GM18870 (cell line): ENCODE measurements around the gene FGD4.

Experiments
- ATAC-seq: cut with Tn5 transposase; IDR thresholded peaks from one replicate; pipeline ENCODE4 v1.9.1; 2021; ENCODE audit warnings: moderate library complexity; ENCODE audit not compliant: unreplicated experiment

Gene FGD4

DNA sequence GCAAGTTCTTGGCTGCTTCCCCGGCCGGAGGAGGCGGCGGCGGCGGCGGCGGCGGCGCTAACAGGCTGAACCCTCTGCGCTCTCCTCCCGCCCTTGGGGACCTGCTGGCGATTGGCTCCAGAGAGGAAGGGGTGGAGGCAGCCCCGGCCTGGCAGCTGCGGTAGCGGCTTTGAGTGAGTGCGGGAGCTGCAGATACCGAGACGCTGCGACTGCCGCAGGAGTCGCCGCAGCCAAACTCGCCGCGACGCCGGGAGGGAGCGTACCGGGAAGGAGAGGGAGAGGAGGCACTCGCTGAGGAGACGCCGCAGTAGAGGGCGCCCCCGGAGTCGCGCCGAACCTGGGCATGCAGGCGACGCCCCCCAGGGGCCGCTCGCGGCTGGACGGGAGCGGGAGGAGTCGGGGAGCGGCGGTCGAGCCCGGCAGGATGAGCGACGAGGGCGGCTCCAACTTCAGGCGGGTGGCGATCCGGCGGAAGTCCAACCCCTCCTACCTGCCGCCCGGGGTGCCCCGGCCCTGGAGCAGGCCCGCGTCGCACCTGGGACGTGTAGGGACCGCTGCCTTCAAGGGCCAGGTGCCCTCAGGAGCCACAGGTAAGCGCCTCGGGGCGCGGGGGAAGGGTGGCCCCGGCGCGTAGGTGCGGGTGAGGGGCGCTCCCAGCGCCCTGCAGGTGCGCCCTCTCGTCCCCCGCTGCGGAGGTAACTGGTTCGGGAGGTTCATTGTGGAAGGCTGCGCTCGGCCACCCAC lies at the start of gene FGD4:
FGD4 (plus strand) TSS at position 189 of the 744 bp plus-strand sequence.
- peak; percentile 74 for ATAC-seq

DNA sequence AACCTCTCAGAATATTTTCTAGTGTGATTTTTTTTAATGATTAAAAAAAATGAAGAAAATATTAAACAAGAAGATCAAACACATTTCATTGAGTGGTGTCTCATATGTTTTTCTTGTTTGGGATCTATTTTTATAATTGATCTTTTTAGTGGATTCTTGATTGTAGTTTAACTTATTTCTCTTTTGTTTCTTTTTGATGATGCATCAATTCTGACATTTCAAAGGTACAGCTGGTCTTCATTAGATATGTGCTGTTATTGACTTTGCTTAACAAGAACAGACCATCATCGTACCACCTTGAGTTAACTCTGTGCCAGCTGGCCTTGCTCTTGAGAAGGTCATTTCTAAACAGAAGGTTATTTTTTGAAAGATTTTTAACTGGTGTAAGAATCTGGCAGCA lies 45.8 kb upstream of the FGD4 start:
- no peak for ATAC-seq

DNA sequence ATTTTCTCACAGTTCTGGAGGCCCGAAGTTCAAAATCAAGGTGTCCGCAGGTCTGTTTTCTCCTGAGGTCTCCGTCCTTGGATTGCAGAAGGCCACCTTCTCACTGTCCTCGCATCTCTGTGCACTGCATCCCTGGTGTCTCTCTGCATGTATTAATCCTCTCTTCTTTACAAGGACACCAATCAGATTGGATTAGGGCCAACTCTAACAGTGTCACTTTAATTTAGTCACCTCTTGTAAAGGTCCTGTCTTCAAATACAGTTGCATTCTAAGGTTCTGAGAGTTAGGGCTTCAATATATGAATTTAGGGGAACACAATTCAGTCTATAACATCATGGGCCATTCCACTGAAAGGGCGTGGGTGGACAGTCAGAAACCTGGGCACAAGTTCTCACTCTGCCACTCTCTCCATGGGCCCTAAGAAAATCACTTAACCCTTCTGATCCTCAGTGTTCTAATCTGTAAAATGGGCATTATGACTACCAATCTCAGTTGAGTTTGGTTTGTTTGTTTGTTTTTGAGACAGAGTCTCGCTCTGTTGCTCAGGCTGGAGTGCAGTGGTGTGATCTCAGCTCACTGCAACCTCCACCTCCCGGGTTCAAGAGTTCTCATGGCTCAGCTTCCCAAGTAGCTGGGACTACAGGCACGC lies 41.6 kb upstream of the FGD4 start:
- no peak for ATAC-seq

DNA sequence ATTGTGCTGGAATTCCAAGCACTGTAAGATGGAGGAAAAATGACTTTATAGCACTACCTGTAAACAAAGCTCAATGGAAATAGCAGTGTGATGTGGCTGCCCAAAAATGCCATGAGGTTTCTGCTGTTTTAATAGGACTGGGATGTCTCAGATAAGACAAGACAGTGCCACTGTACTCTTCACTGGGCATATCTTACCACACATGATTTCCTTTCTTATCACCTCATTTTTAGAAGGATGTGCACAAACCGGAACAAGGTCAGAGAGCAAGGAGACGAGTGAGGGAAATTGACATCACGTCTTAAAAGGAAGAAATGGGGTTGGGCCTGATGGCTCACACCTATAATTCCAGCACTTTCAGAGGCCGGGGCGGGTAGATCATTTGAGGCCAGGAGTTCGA lies 38.4 kb upstream of the FGD4 start:
- ATAC-seq = no peak

DNA sequence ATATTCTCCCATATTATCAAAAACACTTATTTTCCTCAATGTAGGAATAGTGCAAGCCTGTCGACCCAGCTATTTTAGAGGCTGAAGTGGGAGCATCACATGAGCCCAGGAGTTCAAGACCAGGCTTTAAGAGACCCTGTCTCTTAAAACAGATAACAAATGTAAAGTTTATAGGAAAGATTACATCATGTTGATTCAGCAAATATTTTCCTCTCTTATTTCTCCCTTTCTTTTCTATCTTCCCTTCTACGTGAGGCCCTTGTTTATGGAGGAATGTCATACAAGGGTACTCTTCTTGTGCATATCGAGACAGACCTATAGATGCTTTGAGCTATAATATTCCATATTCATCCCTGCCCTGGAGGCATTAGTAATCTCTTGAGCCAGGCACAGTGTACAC lies 36.5 kb upstream of the FGD4 start:
- ATAC-seq = no peak

DNA sequence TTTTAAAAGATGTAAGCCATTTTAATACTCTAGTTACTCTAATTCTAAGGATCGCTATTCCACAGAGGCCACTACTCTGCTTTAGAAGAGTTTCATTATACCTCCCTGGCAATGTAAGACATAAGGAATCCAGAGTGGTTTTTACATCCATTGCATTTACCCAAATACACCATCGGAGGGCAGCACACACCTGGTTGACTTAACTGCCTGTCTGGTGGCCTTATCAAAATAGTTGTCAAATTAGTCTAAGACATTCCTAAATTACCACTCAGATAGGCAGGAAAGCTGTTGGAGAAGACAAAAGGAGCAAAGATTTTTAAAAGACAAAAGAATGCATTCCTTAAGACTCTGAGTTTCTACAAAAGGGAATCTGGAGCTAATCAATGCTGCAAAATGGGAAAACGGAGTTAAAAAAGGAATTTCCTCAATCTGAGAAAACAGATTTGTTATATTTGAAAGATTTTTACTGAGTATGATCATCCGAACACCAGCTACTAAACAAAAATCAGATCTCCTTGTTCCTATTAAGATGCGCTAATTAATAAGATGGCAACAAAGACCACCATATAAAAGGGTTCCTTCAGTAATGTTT lies 33.8 kb upstream of the FGD4 start:
- no peak for ATAC-seq

DNA sequence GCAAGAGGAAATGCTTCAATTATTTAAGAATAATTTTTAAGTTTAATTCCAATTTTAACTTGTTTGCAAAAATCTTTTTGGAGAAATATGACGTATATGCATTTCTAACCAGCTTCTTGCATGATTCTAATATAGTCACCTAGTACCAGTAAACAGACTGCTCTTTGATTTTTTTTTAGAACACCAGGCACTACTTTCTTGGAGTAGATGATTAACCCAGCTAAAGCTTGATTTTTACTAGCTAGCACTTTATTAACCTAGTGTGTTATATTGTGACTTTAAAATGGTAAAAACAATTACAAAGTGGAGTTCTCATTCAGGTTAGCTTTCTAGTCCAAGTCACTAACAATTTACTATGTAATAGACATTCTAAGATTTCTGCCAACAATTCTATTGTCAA lies 32.6 kb upstream of the FGD4 start:
- ATAC-seq = no peak

DNA sequence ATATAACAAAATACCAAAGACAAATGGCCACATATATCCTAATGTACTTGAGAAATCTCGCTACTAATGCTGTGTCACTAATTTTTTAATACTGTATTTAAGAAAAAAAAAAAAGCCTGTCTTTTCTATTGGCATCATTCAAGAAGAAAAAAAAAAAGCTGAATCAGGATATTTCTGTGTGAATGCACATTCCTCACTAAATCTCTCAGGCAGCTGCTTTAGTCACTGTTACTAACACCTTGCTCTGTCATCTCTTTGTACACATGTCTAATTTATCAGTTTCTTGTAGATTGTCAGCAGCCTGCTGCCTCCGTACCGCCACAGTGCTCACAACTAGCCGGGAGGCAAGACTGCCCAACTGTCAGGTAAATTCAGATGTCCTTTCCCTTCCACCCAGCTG lies 32.0 kb upstream of the FGD4 start:
- no peak for ATAC-seq

DNA sequence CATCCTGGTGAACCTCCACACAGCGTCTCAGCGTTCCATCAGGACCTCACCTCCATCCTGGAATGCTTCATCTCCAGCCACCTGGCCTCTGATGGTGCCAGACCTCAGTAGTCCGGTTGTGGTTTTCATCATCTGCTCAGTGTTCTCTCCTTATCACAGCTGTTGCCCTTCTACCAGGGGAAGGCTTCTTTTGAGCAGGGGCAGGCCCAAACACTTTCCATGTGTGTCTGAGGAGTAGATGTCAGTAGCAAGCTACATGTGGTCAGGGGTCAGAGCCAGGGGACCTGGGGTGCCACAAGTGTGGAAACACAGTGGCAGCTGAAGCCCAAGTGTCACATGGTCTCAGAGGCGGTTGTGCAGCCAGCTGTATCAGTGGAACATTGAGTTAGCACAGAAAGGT lies 30.2 kb upstream of the FGD4 start:
- no peak for ATAC-seq

DNA sequence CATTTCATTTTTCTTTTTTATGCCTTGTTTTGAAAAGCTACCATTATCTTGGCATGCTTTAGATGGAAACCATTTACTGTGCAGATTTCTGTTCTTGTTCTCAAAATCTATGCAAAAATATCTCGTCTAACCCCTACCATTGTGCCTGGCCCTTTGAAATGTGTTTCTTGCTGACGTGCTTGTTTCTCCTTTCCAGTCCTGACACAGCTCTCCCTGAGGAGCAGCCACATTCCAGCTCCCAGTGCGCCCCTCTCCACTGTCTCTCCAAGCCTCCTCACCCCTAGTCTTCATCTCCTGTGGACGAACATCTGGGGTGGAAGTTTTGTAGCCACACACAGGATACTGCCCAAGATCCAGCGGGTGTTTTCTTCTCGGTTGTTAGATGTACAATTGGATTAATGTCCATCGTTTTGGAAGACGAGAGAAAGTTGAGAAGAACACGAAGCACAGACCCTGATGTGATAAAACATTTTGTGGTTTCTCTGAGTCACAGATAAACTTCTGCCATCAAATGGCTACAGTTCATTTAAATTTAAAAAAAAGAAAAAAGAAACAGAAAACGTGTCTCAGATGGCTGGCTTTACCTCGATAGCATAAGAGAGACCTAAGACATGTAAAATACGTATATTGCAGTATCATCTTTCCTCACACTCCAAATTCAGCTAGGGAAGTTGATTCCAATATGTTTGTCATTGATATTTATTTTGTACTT lies 21.9 kb upstream of the FGD4 start:
- ATAC-seq = no peak

DNA sequence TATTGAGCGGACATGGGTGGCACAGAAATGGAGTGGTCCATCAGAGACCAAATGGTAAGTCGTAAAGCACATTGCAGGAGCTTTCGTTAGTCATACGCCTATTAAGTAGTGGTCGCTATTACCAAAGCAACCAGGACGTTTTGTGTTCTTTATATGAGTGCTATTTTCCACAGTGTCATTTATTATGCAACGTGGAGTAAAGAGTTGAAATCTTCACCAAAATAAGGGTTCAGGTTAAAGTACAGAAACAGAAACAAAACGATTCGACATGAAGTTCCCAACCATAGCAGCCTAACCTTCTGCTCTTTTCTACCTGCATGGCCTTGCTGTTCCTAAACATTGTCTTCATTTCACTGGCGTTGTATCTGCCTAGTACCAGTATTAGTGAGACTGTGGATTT lies 20.1 kb upstream of the FGD4 start:
- no peak for ATAC-seq

DNA sequence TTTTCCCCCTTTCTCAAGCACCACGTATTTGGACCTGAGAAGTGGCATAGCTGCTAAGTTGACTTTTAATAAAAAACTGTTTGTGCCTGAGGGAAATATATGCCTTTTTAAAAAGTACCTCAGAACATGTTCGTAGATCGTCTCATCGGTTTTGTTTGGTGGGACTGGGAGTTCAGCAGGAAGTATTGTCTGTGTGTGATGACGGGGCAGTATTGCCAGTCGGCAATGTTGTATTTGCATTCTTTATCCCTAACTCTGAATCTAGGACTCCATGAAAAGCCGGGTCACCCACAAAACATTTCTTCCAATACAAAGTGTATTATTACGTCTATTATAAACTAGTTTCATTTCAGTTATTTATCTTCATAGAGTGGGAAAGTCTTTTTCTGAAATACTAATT lies 19.7 kb upstream of the FGD4 start:
- no peak for ATAC-seq

DNA sequence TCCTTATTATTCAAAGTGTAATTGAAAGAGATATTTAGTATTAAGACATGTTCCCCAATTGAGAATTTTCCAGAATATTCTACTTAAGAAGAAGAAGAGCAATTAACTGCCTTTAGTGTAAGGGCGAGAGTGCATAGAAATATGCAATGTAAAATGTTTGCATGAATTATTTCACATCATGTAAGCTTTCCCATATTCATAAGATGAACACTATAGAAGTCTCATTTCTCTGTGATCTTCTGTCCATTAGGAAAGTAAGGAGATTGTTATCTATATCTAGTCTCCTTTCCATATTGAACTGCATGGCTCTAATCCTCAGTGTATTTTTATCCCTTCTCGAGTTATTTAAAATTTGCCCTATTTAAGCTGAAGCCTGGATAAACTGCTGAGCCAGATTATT lies 17.1 kb upstream of the FGD4 start:
- no peak for ATAC-seq

DNA sequence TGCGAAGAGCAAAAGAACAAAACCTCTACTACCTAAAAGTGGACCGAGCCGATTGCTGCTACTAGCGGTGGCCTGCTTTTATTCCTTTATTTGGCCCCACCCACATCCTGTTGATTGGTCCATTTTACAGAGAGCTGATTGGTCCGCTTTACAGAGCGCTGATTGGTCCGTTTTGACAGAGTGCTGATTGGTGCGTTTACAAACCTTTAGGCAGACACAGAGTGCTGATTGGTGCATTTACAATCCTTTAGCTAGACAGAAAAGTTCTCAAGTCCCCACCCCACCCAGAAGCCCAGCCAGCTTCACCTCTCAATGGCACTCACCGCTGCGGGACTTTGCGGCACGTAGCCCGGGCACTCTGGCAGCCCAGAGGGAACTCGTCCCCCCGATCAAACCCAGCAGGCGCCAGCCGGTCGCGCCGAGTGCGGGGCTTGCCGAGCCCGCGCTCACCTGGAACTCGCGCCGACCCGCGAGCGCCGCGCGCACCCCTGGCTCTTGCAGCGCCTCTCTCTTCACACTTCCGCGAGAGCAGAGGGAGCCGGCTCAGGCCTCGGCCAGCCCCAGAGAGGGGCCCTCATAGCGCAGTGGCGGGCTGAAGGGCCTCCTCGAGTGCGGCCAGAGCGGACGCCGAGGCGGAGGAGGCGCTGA lies 8.7 kb upstream of the FGD4 start:
- ATAC-seq = no peak

DNA sequence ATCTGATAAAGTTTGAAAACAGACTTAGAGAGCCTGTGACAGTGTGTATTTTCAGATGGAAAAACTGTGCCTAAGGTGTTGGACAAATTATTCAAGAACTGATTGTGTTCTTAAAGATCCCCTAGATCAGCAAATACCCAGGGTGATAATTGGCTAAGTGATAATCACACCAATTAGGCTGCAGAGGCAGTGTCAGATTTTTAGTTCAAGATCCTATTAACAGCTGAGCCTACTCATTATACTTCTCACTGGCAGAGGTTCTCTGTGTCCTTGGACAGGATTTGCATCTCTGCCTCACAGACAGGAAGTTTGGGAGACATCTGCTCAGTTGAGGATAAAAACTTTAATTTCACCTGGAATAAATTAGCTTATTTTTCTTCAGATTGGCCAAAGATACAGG lies 4.3 kb upstream of the FGD4 start:
- ATAC-seq = no peak

DNA sequence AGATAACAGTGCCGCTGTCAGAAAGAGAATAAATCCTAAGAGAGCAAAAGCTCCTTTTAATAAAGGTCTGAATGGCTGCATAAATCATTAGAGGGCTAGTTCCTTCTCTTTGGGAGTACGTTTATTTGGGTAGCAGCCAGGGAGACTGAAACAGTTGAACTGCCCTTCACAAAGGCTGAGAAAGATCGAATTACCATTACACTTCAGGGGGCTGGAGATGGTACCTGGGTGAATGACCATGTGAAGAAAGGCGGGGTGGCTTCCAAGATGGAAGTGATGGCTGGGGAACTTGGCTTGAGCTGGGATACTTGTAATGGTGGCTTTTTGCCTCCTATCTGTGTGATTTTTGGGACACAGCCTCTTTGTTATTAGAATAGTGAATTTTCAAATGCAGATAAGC lies 1.7 kb upstream of the FGD4 start:
- ATAC-seq = no peak

DNA sequence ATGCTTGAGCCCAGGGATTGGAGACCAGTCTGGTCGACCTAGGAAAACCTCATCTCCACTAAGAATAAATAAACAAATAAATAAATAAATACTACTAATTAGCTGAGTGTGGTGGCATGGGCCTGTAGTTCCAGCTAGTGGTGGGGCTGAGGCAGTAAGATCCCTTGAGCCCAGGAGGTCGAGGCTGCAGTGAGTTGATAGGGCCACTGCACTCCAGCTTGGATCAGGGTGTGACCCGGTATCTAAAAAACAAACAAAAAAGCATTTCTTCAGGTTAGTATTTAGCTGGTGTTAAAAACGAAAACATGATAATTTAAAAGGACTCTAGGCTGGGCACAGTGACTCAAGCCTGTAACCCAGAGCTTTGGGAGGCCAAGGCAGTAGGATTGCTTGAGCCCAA lies 1.2 kb upstream of the FGD4 start:
- ATAC-seq = no peak

DNA sequence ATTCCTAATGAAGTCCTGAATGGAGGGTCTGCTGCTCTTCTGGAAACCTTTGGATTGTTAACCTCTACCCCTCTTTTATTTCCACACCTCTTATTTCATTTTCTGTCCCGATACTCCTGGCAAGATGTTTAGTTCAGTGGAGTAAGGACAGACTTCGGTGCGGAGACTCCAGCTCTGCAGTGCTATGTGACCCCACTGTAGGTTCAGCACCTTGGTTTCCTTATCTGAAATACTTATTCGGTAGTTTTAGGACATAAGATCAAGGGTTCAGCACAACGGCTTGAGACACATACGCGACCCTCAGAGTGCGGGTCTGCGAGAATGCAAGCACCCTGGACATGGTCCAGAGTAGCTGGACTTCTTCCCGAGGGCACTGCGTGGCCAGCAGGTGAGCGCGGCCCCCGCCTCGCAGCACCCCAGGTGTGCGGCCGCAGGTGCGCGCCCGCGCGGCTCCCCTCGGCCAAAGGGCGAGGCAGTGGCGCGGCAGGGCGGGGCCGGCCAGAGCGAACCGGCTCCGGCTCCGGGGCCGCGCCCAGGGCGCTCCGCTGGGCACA lies 465 bp upstream of the FGD4 start:
- ATAC-seq = no peak

DNA sequence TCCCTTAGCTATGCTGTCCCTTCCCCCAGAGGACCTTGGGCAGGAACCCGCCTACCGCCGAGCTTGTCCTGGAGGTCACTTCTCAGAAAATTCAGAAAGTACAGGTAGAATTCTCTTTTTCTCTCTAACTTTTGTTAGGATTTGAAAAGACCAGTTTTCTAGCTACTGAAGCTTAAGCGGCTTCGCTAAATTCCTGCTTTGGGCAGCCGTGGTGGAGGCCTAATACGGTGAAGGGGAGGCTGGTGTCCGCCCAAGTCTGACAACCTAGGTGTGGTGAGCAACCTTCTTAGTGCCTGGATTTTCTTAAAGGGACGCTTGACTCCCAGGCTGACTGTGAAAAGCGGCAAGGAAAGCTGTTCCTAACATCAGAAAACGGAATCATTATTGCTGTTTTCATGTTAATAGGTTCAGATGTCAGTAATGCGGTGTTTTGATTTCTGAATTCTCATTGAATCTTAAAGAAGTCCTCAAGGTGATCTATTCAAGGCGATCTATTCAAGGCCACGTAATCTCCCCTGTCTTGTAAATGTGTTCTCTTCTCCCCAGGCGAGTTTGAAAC lies 835 bp downstream of the FGD4 start:
- no peak for ATAC-seq

DNA sequence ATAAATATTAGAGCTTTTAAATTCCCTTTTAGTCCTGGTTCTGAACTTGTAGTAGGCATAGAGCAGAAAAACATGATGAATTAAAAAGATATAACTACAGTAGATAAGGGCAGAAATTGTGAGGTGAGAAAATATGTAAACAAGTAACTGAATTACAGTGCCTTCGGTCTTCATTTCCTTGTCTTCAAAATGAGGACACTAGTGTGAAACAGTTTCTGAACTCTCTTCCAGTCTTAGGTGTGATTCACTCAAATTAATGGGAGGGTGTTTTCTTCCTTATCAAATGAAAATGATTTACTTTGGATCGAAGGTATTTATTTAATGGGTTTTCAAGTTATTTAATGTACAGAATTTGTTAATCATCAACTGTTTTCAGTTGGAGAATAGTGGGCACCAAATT lies 1.5 kb downstream of the FGD4 start:
- ATAC-seq = no peak

DNA sequence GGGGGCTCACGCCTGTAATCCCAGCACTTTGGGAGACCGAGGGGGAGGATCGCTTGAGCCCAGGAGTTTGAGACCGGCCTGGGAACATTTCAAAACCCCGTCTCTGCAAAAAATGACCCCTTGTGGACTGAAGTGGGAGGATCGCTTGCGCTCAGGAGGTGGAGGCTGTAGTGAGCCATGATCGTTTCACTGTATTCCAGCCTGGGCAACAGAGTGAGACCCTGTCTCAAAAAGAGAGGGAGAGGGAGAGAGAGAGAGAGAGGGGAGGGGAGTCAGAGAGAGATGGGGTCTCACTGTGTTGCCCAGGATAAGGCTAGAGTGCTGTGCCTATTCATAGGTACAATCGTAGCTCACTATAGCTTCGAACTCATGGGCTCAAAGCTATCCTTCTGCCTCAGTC lies 2.8 kb downstream of the FGD4 start:
- ATAC-seq = no peak
